ENCODE results near the gene CERS5.
"Not testable (repeated sequence)": the region's sequence is repeated elsewhere in the genome, so short reads cannot be mapped to it uniquely, and the experiment has no call there.

Gene CERS5

GRCh38 chr12:50185970-50186663 is 18.9 kb upstream of the CERS5 start:
- no peak for DNase-seq

DNA sequence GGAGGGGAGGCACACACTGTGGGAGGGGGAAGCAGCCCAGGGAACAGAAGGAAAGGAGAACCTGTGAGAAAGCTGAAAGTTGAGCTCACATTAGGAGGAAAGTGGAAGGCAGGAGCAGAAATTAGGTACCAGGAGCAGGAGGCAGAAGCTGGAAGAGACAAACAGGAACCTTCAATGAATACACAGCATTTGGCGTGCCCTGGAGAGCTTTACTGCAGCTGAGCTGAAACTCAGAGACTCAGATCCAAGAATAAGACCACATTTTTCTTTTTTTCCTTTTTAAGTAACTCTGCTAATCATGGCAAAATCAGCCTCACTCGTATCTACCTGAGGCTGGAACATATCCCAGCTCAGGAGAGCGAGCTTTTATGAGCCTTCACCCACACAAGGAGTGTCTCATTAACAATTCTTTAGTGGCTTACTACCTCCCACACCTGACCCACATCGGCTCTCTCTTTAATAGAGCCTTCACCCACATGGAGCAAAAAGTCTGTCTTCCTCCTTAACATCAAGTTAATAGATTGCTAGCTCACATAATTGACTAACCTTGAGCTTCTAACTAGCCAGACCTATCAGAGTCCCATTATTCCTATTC is 18.2 kb upstream of the CERS5 start:
- no peak for DNase-seq

DNA sequence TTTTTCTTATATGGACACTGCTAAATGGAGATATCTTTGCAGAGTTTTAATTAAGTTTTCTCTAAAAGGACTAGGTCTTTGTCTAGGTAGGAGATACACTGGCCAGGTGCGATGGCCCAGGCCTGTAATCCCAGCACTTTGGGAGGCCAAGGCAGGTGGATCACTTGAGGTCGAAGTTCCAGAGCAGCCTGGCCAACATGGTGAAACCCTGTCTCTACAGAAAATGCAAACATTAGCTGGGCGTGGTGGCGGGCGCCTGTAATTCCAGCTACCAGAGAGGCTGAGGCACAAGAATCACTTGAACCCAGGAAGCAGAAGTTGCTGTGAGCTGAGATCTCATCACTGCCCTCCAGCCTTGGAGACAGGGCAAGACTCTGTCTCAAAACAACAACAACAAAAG is 17.1 kb upstream of the CERS5 start:
- DNase-seq: no peak

- no peak for DNase-seq
Observed at GRCh38 chr12:50182461-50182860, 15.3 kb upstream of the CERS5 start.

DNA sequence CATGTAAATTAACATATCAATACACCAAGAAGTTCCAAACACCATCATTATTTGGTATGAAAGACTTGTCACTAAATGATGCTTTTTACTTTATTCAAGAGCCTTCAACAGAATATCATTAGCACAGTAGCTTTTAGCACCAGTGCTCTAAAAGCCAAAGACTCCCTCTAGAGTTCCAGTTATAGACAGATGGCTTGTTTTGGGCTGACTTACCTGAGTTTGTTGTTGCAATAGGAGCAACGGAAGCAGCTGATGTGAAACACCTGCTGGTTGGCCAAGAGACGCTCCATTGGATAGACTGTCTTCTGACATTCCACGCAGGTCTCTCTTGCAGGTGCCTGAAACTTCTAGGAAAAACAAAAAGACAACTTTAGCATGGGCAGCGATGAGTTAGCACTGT is 14.5 kb upstream of the CERS5 start:
- DNase-seq: no peak

DNA sequence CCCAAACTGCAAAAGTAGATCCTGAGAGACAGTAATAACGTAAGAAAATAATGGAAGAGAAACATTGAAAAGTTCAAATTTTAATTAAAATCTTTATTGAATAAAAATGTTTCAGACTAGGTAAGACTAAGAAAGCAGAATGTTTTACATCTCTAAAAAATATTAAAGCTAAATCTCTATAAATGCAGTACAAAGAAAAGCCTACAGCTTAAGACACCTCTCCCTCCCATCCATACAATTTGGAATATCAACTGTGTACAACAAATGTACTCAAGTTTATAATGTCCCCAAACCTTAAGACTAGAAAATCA is 8.5 kb upstream of the CERS5 start:
- no peak for DNase-seq

- peak in 1 of 2 donors; percentile 65 for DNase-seq
Observed at GRCh38 chr12:50174971-50175715, 8.0 kb upstream of the CERS5 start.

- DNase-seq: peak in 1 of 2 donors; percentile 47
Observed at GRCh38 chr12:50166799-50167048, 445 bp downstream of the CERS5 start.

GRCh38 chr12:50164963-50165362 is 2.2 kb downstream of the CERS5 start:
- DNase-seq: no peak

GRCh38 chr12:50162230-50162629 is 4.9 kb downstream of the CERS5 start:
- DNase-seq: no peak

DNA sequence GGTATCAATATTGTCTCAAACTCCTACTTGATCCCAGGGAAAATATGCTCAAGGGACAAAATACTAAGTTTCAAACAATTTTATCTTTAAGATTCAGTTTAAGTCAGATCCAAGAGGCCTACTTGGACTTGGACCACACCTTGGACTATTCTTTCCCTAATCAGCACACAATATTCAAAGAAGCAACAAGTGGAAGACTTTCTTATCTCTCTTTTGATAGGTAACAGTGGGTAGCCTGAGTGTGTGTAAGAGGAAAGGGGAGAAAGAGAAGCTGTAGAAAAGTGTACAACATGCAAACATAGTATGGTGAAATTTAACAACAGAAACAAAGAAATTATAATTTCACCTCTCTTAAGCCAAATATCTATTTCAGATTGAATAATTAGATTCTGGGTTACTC is 6.5 kb downstream of the CERS5 start:
- DNase-seq: no peak

GRCh38 chr12:50157259-50157658 is 9.9 kb downstream of the CERS5 start:
- no peak for DNase-seq

GRCh38 chr12:50156641-50157040 is 10.5 kb downstream of the CERS5 start:
- no peak for DNase-seq

- not testable (repeated sequence) for DNase-seq
Observed at GRCh38 chr12:50154947-50155346, 12.2 kb downstream of the CERS5 start.

GRCh38 chr12:50151047-50151687 is 16.0 kb downstream of the CERS5 start:
- no peak for DNase-seq

DNA sequence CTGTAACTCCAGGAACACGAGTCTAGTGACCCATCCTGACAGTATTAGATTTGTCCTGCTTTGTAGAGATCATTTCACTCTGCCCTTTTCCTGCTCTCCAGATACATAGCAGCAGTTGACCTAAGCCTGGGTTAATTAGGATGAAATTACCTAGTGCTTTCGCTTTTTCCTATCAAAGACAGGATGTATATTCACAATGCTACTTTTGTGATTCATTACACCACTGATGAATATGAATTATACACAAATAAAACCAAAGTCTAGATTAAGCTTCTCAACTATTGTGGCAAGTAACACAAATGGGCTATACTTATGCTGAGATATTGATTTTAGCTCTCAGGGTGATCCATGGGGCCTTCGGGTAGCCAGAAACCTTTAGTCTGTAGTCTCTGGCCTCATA is 17.9 kb downstream of the CERS5 start:
- DNase-seq: no peak

DNA sequence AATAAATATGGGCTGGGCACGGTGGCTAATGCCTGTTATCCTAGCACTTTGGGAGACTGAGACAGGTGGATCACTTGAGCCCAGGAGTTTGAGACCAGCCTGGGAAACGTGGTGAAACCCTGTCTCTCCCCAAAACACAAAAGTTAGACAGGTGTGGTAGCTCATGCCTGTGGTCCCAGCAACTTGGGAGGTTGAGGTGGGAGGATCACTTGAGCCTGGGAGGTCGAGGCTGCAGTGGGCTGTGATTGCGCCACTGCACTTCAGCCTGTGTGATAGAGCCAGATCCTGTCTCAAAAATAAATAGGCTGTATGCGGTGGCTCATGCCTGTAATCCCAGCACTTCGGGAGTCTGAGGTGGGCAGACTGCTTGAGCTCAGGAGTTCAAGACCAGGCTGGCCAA is 19.2 kb downstream of the CERS5 start:
- not testable (repeated sequence) for DNase-seq

DNA sequence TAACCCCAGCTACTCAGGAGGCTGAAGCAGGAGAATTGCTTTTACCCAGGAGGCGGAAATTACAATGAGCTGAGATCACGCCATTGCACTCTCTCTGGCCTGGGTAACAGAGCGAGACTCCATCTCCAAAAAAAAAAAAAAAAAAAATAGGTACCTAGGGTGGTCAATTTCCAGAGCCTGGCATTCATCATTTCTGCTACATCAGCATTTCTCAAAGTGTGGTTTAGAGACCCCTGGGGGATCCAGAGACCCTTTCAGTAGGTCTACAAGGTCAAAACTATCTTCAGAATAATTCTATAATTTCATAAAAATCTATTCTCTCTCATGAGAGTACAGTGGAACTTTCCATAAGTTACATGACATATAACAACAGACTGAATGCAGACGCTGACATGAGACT is 19.9 kb downstream of the CERS5 start:
- no peak for DNase-seq

- DNase-seq: no peak
Observed at GRCh38 chr12:50145439-50145838, 21.7 kb downstream of the CERS5 start.

DNA sequence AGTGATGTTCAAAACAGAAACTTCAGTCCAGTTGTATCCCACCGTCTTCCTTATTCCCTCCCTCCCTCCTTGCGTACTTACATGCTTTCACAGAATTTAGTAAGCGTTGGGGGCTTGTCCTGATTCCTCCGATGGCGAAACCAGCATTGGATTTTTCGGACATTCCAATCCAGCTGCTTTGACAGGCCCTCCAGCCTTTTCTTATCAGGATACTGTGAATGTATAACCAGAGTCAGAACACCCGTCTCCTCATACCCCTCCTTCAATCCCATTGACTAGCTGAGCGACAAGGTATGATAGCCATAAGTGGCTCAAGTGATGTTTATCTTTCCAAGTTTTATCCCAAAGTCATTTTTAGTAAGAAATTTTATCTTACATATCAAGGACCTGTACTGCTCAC is 24.2 kb downstream of the CERS5 start:
- no peak for DNase-seq

- peak in 1 of 2 donors; percentile 63 for DNase-seq
Observed at GRCh38 chr12:50132505-50133135, 34.5 kb downstream of the CERS5 start.

DNA sequence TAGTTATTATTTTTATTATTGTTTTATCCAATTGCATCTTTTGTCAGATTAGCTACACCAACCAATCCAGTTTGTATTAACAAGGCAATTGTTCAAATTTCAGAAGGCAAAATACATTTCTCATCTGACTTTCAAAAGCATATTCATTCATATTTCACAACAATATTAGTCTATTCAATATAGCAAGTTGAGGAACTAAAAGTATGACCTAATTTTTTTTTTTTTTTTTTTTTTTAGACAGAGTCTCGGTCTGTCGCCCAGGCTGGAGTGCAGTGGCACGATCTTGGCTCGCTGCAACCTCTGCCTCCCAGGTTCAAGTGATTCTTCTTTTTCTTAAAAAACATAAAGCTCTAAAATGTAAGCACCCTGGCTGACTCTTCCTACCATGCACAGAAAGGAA is 37.9 kb downstream of the CERS5 start:
- DNase-seq: no peak

- DNase-seq: no peak
Observed at GRCh38 chr12:50127546-50127945, 39.6 kb downstream of the CERS5 start.

DNA sequence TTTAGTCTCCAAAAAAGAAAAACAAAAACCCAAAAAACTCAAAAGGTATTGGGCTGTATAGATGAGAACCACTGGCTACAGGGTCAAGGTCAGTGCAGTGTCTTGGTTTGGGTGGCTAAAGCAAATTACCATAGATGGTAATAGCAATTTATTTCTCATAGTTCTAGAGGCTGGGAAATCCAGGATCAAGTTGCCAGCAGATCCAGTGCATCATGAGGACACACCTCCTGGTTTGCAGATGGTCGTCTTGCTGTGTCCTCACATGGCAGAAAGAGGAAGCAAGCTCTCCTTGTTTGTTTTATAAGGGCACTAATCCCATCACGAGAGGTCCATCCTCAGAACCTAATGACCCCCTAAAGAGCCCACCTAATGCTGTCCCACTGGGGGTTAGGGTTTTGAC is 44.0 kb downstream of the CERS5 start:
- DNase-seq: no peak
